Parathyroid adenoma (tissue), 2 donors: ENCODE measurements around the gene RAD9A.

Experiments used
- H2AFZ ChIP-seq: fragments of 300-600 bp; sonication (generic); one replicate; pipeline ENCODE4 v1.7.0; 2017; ENCODE audit warnings: antibody characterized with exemption, mild to moderate bottlenecking
- H3K27ac ChIP-seq: fragments of 300-600 bp; sonication (generic); one replicate; pipeline ENCODE4 v1.7.0; 2017
- H3K27me3 ChIP-seq: fragments of 300-600 bp; sonication (generic); one replicate; pipeline ENCODE4 v1.7.0; 2017; ENCODE audit warnings: low read length; ENCODE audit not compliant: control insufficient read depth, insufficient read depth
- H3K36me3 ChIP-seq: fragments of 300-600 bp; sonication (generic); one replicate; pipeline ENCODE4 v1.7.0; 2017; ENCODE audit warnings: low read length; ENCODE audit not compliant: control insufficient read depth, insufficient read depth
- H3K4me1 ChIP-seq: fragments of 300-600 bp; sonication (generic); one replicate; pipeline ENCODE4 v1.7.0; 2017; ENCODE audit warnings: control low read depth
- H3K4me2 ChIP-seq: fragments of 300-600 bp; sonication (generic); one replicate; pipeline ENCODE4 v1.7.0; 2017; ENCODE audit warnings: low read length
- H3K4me3 ChIP-seq: fragments of 300-600 bp; sonication (generic); one replicate; pipeline ENCODE4 v1.7.0; 2017; ENCODE audit warnings: low read depth, low read length
- H3K79me2 ChIP-seq: fragments of 300-600 bp; sonication (generic); one replicate; pipeline ENCODE4 v1.7.0; 2017; ENCODE audit warnings: control low read depth
- H3K9ac ChIP-seq: fragments of 300-600 bp; sonication (generic); one replicate; pipeline ENCODE4 v1.7.0; 2017; ENCODE audit warnings: mild to moderate bottlenecking
- H3K9me3 ChIP-seq: fragments of 300-600 bp; sonication (generic); one replicate; pipeline ENCODE4 v1.7.0; 2017; ENCODE audit warnings: low read length; ENCODE audit not compliant: control insufficient read depth
- CTCF ChIP-seq: fragments of 300-600 bp; sonication (generic); IDR thresholded peaks from one replicate; pipeline ENCODE4 v1.7.0; 2017; ENCODE audit warnings: antibody characterized with exemption, mild to moderate bottlenecking
- donor health status: primary hyperparathyroidism.

RAD9A gene

DNA sequence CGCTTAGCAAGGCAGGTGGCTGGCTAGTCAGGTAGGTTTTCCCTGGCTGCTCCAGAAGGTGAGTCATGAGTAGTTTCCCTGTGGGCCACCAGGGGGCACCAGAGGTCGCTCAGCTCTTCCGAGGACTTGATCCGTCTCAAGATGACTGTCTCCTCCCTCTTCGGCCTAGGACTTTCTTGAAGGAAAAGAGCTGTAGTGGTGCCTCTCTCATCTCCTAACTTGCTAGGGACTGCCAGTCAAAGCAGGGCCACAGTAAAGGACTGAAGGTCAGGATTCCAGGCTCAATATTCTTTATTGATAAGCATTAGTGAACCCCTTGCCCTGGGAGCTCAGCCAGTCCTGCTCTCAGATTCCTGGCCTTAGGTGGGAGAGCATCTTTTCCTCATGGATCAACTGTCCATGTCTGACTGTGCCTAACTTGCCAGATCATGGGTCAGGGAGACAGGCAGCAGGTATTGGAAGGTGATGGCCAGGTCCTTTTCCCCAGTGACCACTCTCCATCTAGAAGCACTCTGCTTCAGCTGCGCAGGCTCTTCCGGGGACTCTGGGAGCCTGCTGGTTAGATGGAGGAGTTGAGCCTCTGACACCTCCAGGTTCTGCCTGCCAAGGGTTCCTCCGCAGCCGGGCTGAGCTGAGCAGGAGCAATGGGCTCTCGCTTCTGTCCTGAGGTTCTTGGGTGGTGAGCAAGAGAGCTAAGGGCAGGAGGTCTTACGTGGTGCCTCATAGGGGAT lies 40.3 kb upstream of the RAD9A start:
- no peak overlapping the region for H2AFZ ChIP-seq
- TF ChIP-seq CTCF: peak; percentile 79
- H3K36me3 ChIP-seq: no peaks in the 10 kb centered on the region
- no peaks in the 10 kb centered on the region for H3K9me3 ChIP-seq
- no peak overlapping the region for H3K9ac ChIP-seq
- H3K27me3 ChIP-seq: no peaks in the 10 kb centered on the region
- H3K27ac ChIP-seq: no peak overlapping the region
- no peak overlapping the region for H3K4me3 ChIP-seq
- H3K4me1 ChIP-seq: peaks cover 8% of the 10 kb centered on the region
- peak overlapping the region; percentile 9 for H3K4me2 ChIP-seq
- peaks cover 2% of the 10 kb centered on the region for H3K79me2 ChIP-seq

GRCh38 chr11:67352546-67353316 lies 39.1 kb upstream of the RAD9A start:
- Histone ChIP-seq H3K27me3 (no peaks in the 10 kb centered on the region), H3K4me1 (peaks cover 8% of the 10 kb centered on the region), H3K4me2 (peak overlapping the region; percentile 91), H3K9me3 (no peaks in the 10 kb centered on the region), H3K36me3 (no peaks in the 10 kb centered on the region), H3K9ac (peak overlapping the region; percentile 43), H3K79me2 (peaks cover 5% of the 10 kb centered on the region), H3K27ac (peak overlapping the region; percentile 94), H3K4me3 (peak overlapping the region; percentile 79), H2AFZ (peak overlapping the region; percentile 86)
- no peak for TF ChIP-seq CTCF

DNA sequence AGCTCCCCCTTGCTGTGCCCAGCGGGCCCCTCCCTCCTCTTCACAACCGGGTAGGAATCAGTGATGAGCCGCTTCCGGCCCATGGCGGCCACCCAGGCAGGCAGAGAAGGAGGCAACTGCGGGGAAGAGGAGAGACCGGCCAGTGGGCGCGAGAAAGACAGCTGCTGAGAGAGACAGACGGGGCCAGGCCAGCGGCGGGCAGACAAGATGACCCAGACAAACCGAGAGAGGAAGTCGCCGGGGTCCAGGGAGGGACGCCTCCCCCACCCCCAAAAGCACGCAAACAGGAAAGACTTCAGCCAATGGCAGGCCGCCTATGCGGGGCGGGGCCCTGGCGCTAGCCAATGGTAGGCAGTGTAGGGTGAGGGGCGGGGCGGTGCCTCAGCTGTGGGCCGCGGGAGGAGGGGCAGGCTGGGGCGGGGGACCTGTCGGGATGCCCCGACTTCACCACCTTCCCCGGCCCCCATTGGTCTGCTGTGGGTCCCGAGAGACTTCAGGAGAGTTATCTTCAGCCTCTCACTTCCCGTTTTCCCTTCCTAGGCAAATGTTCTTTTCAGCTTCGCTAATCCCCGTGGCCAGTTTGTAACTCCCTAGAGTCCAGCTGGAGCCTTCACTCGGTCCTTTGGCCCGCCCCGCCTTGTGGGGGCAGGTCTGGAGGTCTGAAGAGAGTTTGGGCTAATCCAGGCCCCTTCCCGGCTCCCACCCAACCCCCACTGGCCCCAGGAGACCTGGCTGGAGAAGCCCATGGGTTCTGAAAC lies 38.3 kb upstream of the RAD9A start, which contains the start of gene POLD4:
Gene POLD4, minus strand, starts transcription at position 230 of the 758 bp plus-strand sequence. Its CDS starts 147 bp downstream, at position 83.
- Histone ChIP-seq H3K27ac (peak within 1 kb of the TSS; percentile 94), H3K9ac (peak within 1 kb of the TSS; percentile 43), H2AFZ (peak within 1 kb of the TSS; percentile 86), H3K4me1 (peaks cover 8% of the 10 kb centered on the region), H3K27me3 (no peaks in the 10 kb centered on the region), H3K36me3 (no peaks in the 10 kb centered on the region), H3K4me2 (peak within 1 kb of the TSS; percentile 91), H3K4me3 (peak within 1 kb of the TSS; percentile 79), H3K79me2 (peaks cover 5% of the 10 kb centered on the region), H3K9me3 (no peaks in the 10 kb centered on the region)
- no peak for TF ChIP-seq CTCF

DNA sequence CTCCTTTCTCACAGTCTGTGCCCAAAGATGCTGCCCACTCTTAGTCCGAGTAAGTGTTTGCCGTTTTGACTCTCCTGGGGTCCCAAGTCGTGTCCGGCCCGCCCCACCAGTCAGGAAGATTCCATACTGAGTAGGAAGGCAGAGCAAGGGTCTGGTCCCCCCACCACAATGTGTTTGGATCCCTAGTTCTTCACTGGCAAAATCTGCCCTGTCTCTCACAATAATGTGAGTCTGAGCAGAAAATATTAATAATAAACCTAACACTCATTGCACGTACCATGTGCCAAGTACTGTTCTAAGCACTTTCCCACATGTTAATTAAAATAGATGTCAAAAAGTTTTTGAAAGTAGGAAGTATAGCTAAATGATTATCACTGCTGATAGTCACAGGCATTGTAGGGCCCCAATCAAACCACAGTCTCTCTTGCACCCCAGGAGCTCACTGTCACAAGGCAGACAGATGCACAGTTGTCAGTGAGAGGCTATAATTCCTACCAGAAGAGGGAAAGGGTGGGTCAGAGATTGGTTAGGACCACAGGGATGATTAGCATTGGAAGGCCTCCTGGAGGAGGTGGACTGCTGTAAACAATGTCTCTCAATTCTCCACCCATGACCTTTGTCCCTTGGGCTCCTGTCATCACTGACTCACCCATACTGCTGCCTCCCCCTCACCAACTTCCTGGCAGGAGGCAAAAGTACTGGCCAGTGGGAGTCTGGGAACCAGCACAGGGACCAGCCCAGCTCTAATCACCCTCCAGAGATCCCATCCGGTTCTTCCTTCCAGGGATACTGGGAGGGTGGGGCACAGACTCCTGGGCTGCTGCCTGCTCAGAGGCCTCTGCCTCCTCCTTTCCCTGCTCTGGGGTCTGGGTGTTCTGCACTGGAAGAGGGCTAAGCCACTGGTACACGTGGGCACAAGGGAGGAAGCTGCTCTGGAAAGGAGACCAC lies 37.4 kb upstream of the RAD9A start:
- Histone ChIP-seq H3K4me1 (peaks cover 8% of the 10 kb centered on the region), H3K27ac (peak overlapping the region; percentile 94)

More for the DNA sequence above, 37.4 kb upstream of the RAD9A start:
- TF ChIP-seq CTCF: no peak
- peak overlapping the region; percentile 91 for H3K4me2 ChIP-seq
- no peaks in the 10 kb centered on the region for H3K27me3 ChIP-seq
- H3K9me3 ChIP-seq: no peaks in the 10 kb centered on the region
- H3K79me2 ChIP-seq: peaks cover 5% of the 10 kb centered on the region
- H3K4me3 ChIP-seq: peak overlapping the region; percentile 79
- H3K36me3 ChIP-seq: no peaks in the 10 kb centered on the region
- H2AFZ ChIP-seq: peak overlapping the region; percentile 86
- H3K9ac ChIP-seq: no peak overlapping the region
